ENCODE results near the gene PPP2R5C. TPM values are rescaled to one million over a fixed set of nuclear protein-coding genes. Genes with fewer than 3 reads are reported as not detected.

The PPP2R5C gene
- total and polyA plus RNA-seq, 7 donors, result 18.2 to 76.6 (median 57.1) TPM

- 77 to 84% (median 78%) methylated on average over 5 of the region's 5 CpGs for WGBS, 3 donors
- DNase-seq (no peak), ATAC-seq (no peak)
- Histone ChIP-seq H3K4me1 (peaks cover 32% of the 10 kb centered on the region), H3K4me3 (no peak overlapping the region), H3K27me3 (ENCODE audit: insufficient read depth in 3 of 3, low read length in 2 of 3) (no peaks in the 10 kb centered on the region), H3K36me3 (ENCODE audit: insufficient read depth in 1 of 2, low read depth in 1 of 2) (no peaks in the 10 kb centered on the region), H3K27ac (no peak overlapping the region), H3K9me3 (no peaks in the 10 kb centered on the region)
- TF ChIP-seq CTCF (IDR thresholded peaks at IDR 0.05), result no peak
- intact Hi-C loops (cut with DNase I), result loop anchor here in 1 of 2 donors (5.0 kb wide), 2 partner anchors 69 to 134 kb away; no protein-coding TSS in a partner anchor
Observed at GRCh38 chr14:101840649-101841369, 79.3 kb downstream of the PPP2R5C start.

- 70 to 88% (median 72%) methylated on average over 3 of the region's 3 CpGs for WGBS, 3 donors
- no peak for TF ChIP-seq CTCF (IDR thresholded peaks at IDR 0.05)
- Histone ChIP-seq H3K4me3 (no peak overlapping the region), H3K9me3 (no peaks in the 10 kb centered on the region), H3K27me3 (ENCODE audit: insufficient read depth in 3 of 3, low read length in 2 of 3) (no peaks in the 10 kb centered on the region), H3K27ac (no peak overlapping the region), H3K4me1 (peaks cover 26% of the 10 kb centered on the region), H3K36me3 (ENCODE audit: insufficient read depth in 1 of 2, low read depth in 1 of 2) (no peaks in the 10 kb centered on the region)
- ATAC-seq (no peak), DNase-seq (no peak)
- intact Hi-C loops (cut with DNase I), result loop anchor here in 1 of 2 donors (5.0 kb wide), 2 partner anchors 71 to 136 kb away; no protein-coding TSS in a partner anchor
Observed at GRCh38 chr14:101843038-101843437, 81.5 kb downstream of the PPP2R5C start.

GRCh38 chr14:101843665-101844064, 82.2 kb downstream of the PPP2R5C start:
- peak; percentile 43 for TF ChIP-seq CTCF (IDR thresholded peaks at IDR 0.05)
- DNase-seq, result no peak
- peak in 2 of 4 donors; percentile 32 to 54 for ATAC-seq
- Histone ChIP-seq H3K27ac (no peak overlapping the region), H3K27me3 (ENCODE audit: insufficient read depth in 3 of 3, low read length in 2 of 3) (no peaks in the 10 kb centered on the region), H3K36me3 (ENCODE audit: insufficient read depth in 1 of 2, low read depth in 1 of 2) (no peaks in the 10 kb centered on the region), H3K4me1 (peaks cover 26% of the 10 kb centered on the region), H3K9me3 (no peaks in the 10 kb centered on the region), H3K4me3 (no peak overlapping the region)
- intact Hi-C loops (cut with DNase I), result loop anchor here in 1 of 2 donors (5.0 kb wide), 2 partner anchors 71 to 136 kb away; no protein-coding TSS in a partner anchor
- WGBS, 3 donors, result 79 to 82% (median 82%) methylated on average over 7 of the region's 7 CpGs

- intact Hi-C loops (cut with DNase I), result loop anchor here in 1 of 2 donors (5.0 kb wide), 2 partner anchors 72 to 137 kb away; no protein-coding TSS in a partner anchor
- ATAC-seq, result peak; percentile 11 to 44 (median 38)
- 66 to 81% (median 67%) methylated on average over 19 of the region's 19 CpGs for WGBS, 3 donors
- Histone ChIP-seq H3K4me3 (no peak overlapping the region), H3K36me3 (ENCODE audit: insufficient read depth in 1 of 2, low read depth in 1 of 2) (no peaks in the 10 kb centered on the region), H3K4me1 (peaks cover 22% of the 10 kb centered on the region), H3K9me3 (no peaks in the 10 kb centered on the region), H3K27ac (no peak overlapping the region), H3K27me3 (ENCODE audit: insufficient read depth in 3 of 3, low read length in 2 of 3) (no peaks in the 10 kb centered on the region)
- DNase-seq, result no peak
- no peak for TF ChIP-seq CTCF (IDR thresholded peaks at IDR 0.05)
Observed at GRCh38 chr14:101844219-101844618, 82.7 kb downstream of the PPP2R5C start.

Measured in psoas muscle (tissue), 8 donors.